K562 (cell line): ENCODE data around the gene ARHGAP33.

Source experiments
- MYNN ChIP-seq, 2 experiments: sonication (generic); formaldehyde crosslinking in 1 of 2; IDR thresholded peaks; 2 replicates each; pipeline versions ENCODE4 v1.5.0 to v1.6.1; 2016 to 2020; ENCODE audit warnings: antibody characterized with exemption in 1 of 2, missing genetic modification reagents in 1 of 2
- POLR2A ChIP-seq: fragments of 450-650 bp; conservative IDR thresholded peaks from 2 replicates; pipeline ENCODE4 v1.6.1; 2016

- TF ChIP-seq MYNN (IDR thresholded peaks at IDR 0.05) (no peak), MYNN (CRISPR knock-in tag; IDR thresholded peaks at IDR 0.05) (no peak), POLR2A (no peak)
Measured at GRCh38 chr19:35766571-35767104, 8.7 kb upstream of the ARHGAP33 start.
